IMR-90 (cell line): Measurements from ENCODE around the gene SH2D7. TPM values are rescaled to one million over a fixed set of nuclear protein-coding genes. Genes with fewer than 3 reads are reported as not detected.

Experiments
- ATAC-seq: fragments of 200-7000 bp; cut with Tn5 transposase; 2 replicates; pipeline ENCODE4 v1.9.1; 2020; ENCODE audit warnings: low read depth, mild to moderate bottlenecking, moderate library complexity
- BruUV-seq: library from RNA; stranded (reverse); fragments of 400-500 nt; replicated peaks from 2 replicates; lab custom pipeline; 2021; lab: Mats Ljungman, UMichigan
- CTCF ChIA-PET: fragments of 300-600 bp; formaldehyde crosslinking; extraction: SDS; loops from one replicate; lab custom pipeline; 2021; ENCODE audit warnings: antibody characterized with exemption; lab: Yijun Ruan, JAX
- POLR2A ChIA-PET: fragments of 300-600 bp; sonication (Branson Sonifier 250); formaldehyde crosslinking; loops from one replicate; lab custom pipeline; 2022; ENCODE audit warnings: antibody characterized with exemption; ENCODE audit not compliant: unreplicated experiment; lab: Charles Lee
- DNase-seq: peaks from one replicate; pipeline ENCODE4 v3.0.0; 2013
- H2AFZ ChIP-seq: replicated peaks from 2 replicates; pipeline ENCODE3; 2013; ENCODE audit warnings: low read length, mild to moderate bottlenecking; ENCODE audit not compliant: poor library complexity
- H2AK5ac ChIP-seq: 2 replicates; pipeline ENCODE4 v1.6.1; 2013; ENCODE audit warnings: low read depth, low read length, inconsistent platforms
- H2AK9ac ChIP-seq: replicated peaks from 2 replicates; pipeline ENCODE3; 2013; ENCODE audit warnings: mild to moderate bottlenecking, low read depth, low read length, moderate library complexity; ENCODE audit not compliant: poor library complexity
- H2BK120ac ChIP-seq: 2 replicates; pipeline ENCODE4 v1.6.1; 2013; ENCODE audit warnings: low read depth, low read length, inconsistent platforms
- H2BK15ac ChIP-seq: 3 replicates; pipeline ENCODE4 v1.6.1; 2013; ENCODE audit warnings: low read depth, low read length, inconsistent platforms
- H2BK20ac ChIP-seq: 2 replicates; pipeline ENCODE4 v1.6.1; 2013; ENCODE audit warnings: low read depth, mild to moderate bottlenecking, inconsistent platforms, low read length, moderate library complexity
- H2BK5ac ChIP-seq: 2 replicates; pipeline ENCODE4 v1.6.1; 2013; ENCODE audit warnings: mild to moderate bottlenecking, low read depth, low read length, inconsistent platforms; ENCODE audit not compliant: poor library complexity, severe bottlenecking
- H3K14ac ChIP-seq: replicated peaks from 2 replicates; pipeline ENCODE4 v1.6.1; 2013; ENCODE audit warnings: low read depth, low read length, inconsistent platforms
- H3K18ac ChIP-seq: 2 replicates; pipeline ENCODE4 v1.6.1; 2013; ENCODE audit warnings: low read depth, low read length, control low read depth
- H3K23ac ChIP-seq: 2 replicates; pipeline ENCODE4 v1.6.1; 2013; ENCODE audit warnings: low read depth, low read length, inconsistent platforms
- H3K27ac ChIP-seq: 2 replicates; pipeline ENCODE4 v1.5.1; 2013; ENCODE audit warnings: mild to moderate bottlenecking, control low read depth, low read length; ENCODE audit not compliant: insufficient read depth
- H3K27me3 ChIP-seq: 2 replicates; pipeline ENCODE4 v1.6.1; 2013; ENCODE audit warnings: low read length; ENCODE audit not compliant: control insufficient read depth, insufficient read depth
- H3K36me3 ChIP-seq: 2 replicates; pipeline ENCODE4 v1.6.1; 2013; ENCODE audit warnings: low read length, mixed read lengths; ENCODE audit not compliant: control insufficient read depth, insufficient read depth
- H3K4ac ChIP-seq: 2 replicates; pipeline ENCODE4 v1.6.1; 2013; ENCODE audit warnings: low read depth, low read length, inconsistent platforms
- H3K4me1 ChIP-seq: 2 replicates; pipeline ENCODE4 v1.6.1; 2013; ENCODE audit warnings: low read length, mixed read lengths; ENCODE audit not compliant: control insufficient read depth, insufficient read depth
- H3K4me2 ChIP-seq: 2 replicates; pipeline ENCODE4 v1.6.1; 2013; ENCODE audit warnings: low read depth, mild to moderate bottlenecking, control low read depth, low read length, moderate library complexity
- H3K4me3 ChIP-seq: 2 replicates; pipeline ENCODE4 v1.5.1; 2013; ENCODE audit warnings: low read depth, mild to moderate bottlenecking, control low read depth, low read length, moderate library complexity; ENCODE audit not compliant: insufficient read depth
- H3K56ac ChIP-seq: 2 replicates; pipeline ENCODE4 v1.6.1; 2013; ENCODE audit warnings: low read length, inconsistent platforms; ENCODE audit not compliant: insufficient read depth; ENCODE audit errors: extremely low read depth
- H3K79me1 ChIP-seq, 2 experiments: 2 replicates each; pipeline ENCODE4 v1.6.1; 2013; ENCODE audit warnings: low read length in 2 of 2, inconsistent platforms in 1 of 2, low read depth in 1 of 2
- H3K9ac ChIP-seq: 2 replicates; pipeline ENCODE4 v1.6.1; 2013; ENCODE audit warnings: low read depth, low read length, control low read depth
- H3K9me1 ChIP-seq: 2 replicates; pipeline ENCODE4 v1.6.1; 2013; ENCODE audit warnings: low read length, inconsistent platforms; ENCODE audit not compliant: insufficient read depth
- H3K9me3 ChIP-seq: 2 replicates; pipeline ENCODE4 v1.6.1; 2013; ENCODE audit warnings: low read length; ENCODE audit not compliant: control insufficient read depth, insufficient read depth
- H4K20me1 ChIP-seq: 2 replicates; pipeline ENCODE4 v1.6.1; 2013; ENCODE audit warnings: low read length, inconsistent platforms; ENCODE audit not compliant: insufficient read depth
- H4K5ac ChIP-seq: 2 replicates; pipeline ENCODE4 v1.6.1; 2013; ENCODE audit warnings: mild to moderate bottlenecking, low read depth, low read length, control low read depth
- H4K8ac ChIP-seq, 2 experiments: 2 replicates each; pipeline ENCODE4 v1.6.1; 2013; ENCODE audit warnings: low read depth in 2 of 2, low read length in 2 of 2, control low read depth in 1 of 2, inconsistent platforms in 1 of 2
- H4K91ac ChIP-seq: 2 replicates; pipeline ENCODE4 v1.6.1; 2013; ENCODE audit warnings: low read depth, low read length, inconsistent platforms; ENCODE audit not compliant: insufficient read depth
- BHLHE40 ChIP-seq: fragments of 150-350 bp; IDR thresholded peaks from 2 replicates; pipeline ENCODE4 v1.6.1; 2016; ENCODE audit warnings: mild to moderate bottlenecking, low read depth, low read length
- CEBPB ChIP-seq: IDR thresholded peaks from 2 replicates; pipeline ENCODE4 v1.6.1; 2012; ENCODE audit warnings: low read depth, low read length, improper control_type of control experiment
- CHD1 ChIP-seq: IDR thresholded peaks from 2 replicates; pipeline ENCODE4 v1.6.1; 2012; ENCODE audit warnings: low read depth, low read length, improper control_type of control experiment
- FOS ChIP-seq: fragments of 150-350 bp; IDR thresholded peaks from 2 replicates; pipeline ENCODE4 v1.6.1; 2016; ENCODE audit warnings: low read depth, low read length
- MAFK ChIP-seq: IDR thresholded peaks from 2 replicates; pipeline ENCODE4 v1.6.1; 2012; ENCODE audit warnings: low read depth, low read length, improper control_type of control experiment
- MAZ ChIP-seq: IDR thresholded peaks from 2 replicates; pipeline ENCODE4 v1.6.1; 2012; ENCODE audit warnings: low read depth, mild to moderate bottlenecking, low read length, improper control_type of control experiment, moderate library complexity, borderline replicate concordance
- MXI1 ChIP-seq: IDR thresholded peaks from 2 replicates; pipeline ENCODE4 v1.6.1; 2012; ENCODE audit warnings: low read depth, mild to moderate bottlenecking, low read length, moderate library complexity, borderline replicate concordance
- NFE2L2 ChIP-seq: fragments of 150-350 bp; IDR thresholded peaks from 2 replicates; pipeline ENCODE4 v1.6.1; 2016; ENCODE audit warnings: low read depth, mild to moderate bottlenecking, low read length
- POLR2A ChIP-seq: IDR thresholded peaks from 2 replicates; pipeline ENCODE4 v1.6.1; 2012; ENCODE audit warnings: mild to moderate bottlenecking, low read depth, low read length
- RAD21 ChIP-seq: IDR thresholded peaks from 2 replicates; pipeline ENCODE4 v1.6.1; 2012; ENCODE audit warnings: low read length, improper control_type of control experiment
- RCOR1 ChIP-seq: IDR thresholded peaks from 2 replicates; pipeline ENCODE4 v1.6.1; 2012; ENCODE audit warnings: mild to moderate bottlenecking, low read length, improper control_type of control experiment; ENCODE audit not compliant: insufficient replicate concordance
- RFX5 ChIP-seq: IDR thresholded peaks from 2 replicates; pipeline ENCODE4 v1.8.0; 2012; ENCODE audit warnings: low read depth, mild to moderate bottlenecking, low read length, moderate library complexity
- SMC3 ChIP-seq: fragments of 150-350 bp; IDR thresholded peaks from 2 replicates; pipeline ENCODE4 v1.6.1; 2016; ENCODE audit warnings: low read depth, mild to moderate bottlenecking, antibody characterized with exemption, low read length, moderate library complexity
- WGBS, 2 experiments: methylation state at CpG; one replicate each; pipeline versions ENCODE4 v1.1.5 to v1.1.7; 2013; ENCODE audit warnings: missing lambda C conversion rate in 2 of 2; ENCODE audit not compliant: insufficient read length in 1 of 2; ENCODE audit errors: extremely low coverage in 2 of 2; 5-methylcytosine and 5-hydroxymethylcytosine counted together
- dilution Hi-C: fragments of 300-500 bp; cut with HindIII; formaldehyde crosslinking; loops from one replicate; pipeline ENCODE4 v1.14.3; 2018; ENCODE audit warnings: low sequenced_read_pairs; ENCODE audit not compliant: unreplicated experiment
- in situ Hi-C: fragments of 300-500 bp; cut with MboI; formaldehyde crosslinking; loops from 3 replicates; pipeline ENCODE4 v1.14.3; 2019; ENCODE audit warnings: low sequenced_read_pairs, inconsistent platforms, mixed read lengths
- intact Hi-C: fragments of 100-400 bp; cut with micrococcal nuclease; formaldehyde crosslinking; loops from 2 replicates; pipeline ENCODE4 v1.10.0; 2022
- polyA plus RNA-seq, 3 experiments: library from polyadenylated mRNA; depleted of rRNA; stranded (reverse); fragments of >200 nt; gene quantifications; 2 replicates each; pipeline ENCODE4 v1.2.3, GENCODE V29; 2012; ENCODE audit warnings: low replicate concordance in 1 of 3
- total RNA-seq: library from RNA; depleted of rRNA; stranded (reverse); fragments of >200 nt; gene quantifications from 2 replicates; pipeline ENCODE4 v1.2.3, GENCODE V29; 2012
- TF ChIP-seq, protein P1 (sequence below): fragments of 150-350 bp; IDR thresholded peaks from 2 replicates; pipeline ENCODE4 v1.6.1; 2017; ENCODE audit warnings: mild to moderate bottlenecking, antibody characterized with exemption, low read length, low read depth
- TF ChIP-seq, protein P2 (sequence below): fragments of 150-350 bp; IDR thresholded peaks from 2 replicates; pipeline ENCODE4 v1.6.1; 2016; ENCODE audit warnings: low read depth, mild to moderate bottlenecking, low read length, moderate library complexity, borderline replicate concordance
- TF ChIP-seq, protein P3 (sequence below): conservative IDR thresholded peaks from 2 replicates; pipeline ENCODE4 v1.5.1; 2012; ENCODE audit warnings: mild to moderate bottlenecking, low read depth, low read length, improper control_type of control experiment

SH2D7 gene
- total and polyA plus RNA-seq, 2 of the 4 experiments (the other 2 are of a cell fraction), result not detected

DNA sequence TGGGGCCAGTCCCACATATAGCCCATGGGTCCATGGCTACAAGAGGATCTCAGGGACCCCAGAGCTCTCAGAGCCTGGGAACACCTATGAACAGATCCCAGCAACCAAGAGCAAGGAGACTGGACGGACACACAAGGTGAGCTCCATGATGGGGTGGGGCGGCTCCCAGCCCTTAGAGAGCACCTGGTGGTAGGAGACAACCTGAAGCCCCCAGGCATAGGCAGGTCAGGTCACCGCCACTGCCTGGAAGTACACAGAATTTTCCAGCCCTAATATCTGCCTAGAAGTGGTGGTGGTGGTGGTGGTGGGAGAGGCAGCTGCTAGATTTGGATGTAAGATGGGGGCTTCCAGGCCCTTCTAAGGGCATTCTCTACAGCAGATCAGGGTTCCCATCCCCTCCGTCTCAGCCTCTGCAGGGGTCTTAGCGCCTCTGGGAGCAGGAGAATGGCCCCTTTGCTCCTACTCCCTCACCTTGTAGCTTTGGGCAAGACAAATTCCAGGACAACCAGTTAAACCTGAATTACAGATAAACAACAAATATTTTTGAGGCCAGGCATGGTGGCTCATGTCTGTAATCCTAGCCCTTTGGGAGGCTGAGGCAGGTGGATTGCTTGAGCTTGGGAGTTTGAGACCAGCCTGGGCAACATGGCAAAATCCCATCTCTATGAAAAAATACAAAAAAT is 9.2 kb downstream of the SH2D7 start:
- Histone ChIP-seq H3K4me3 (no peak overlapping the region), H3K4me2 (no peak overlapping the region), H2BK5ac (no peak overlapping the region), H2BK120ac (no peak overlapping the region), H3K18ac (no peak overlapping the region), H3K4ac (no peak overlapping the region), H4K91ac (no peak overlapping the region), H4K8ac (no peak overlapping the region), H3K23ac (no peak overlapping the region), H3K9me3 (no peaks in the 10 kb centered on the region), H3K79me1 (no peaks in the 10 kb centered on the region), H3K27ac (no peak overlapping the region), H3K4me1 (no peaks in the 10 kb centered on the region; the same call in 1 of the 2 replicates), H3K27me3 (peaks cover 19% of the 10 kb centered on the region), H3K14ac (no peak overlapping the region), H3K56ac (no peak overlapping the region), H2BK15ac (no peak overlapping the region), H3K9me1 (no peaks in the 10 kb centered on the region), H2AK9ac (no peak overlapping the region), H3K36me3 (no peaks in the 10 kb centered on the region), H3K9ac (no peak overlapping the region), H2BK20ac (no peak overlapping the region), H2AFZ (no peak overlapping the region), H4K20me1 (no peaks in the 10 kb centered on the region), H2AK5ac (no peak overlapping the region), H4K5ac (no peak overlapping the region)
- no peak for DNase-seq
- dilution Hi-C loops (no loop called here), in situ Hi-C loops (no loop called here), intact Hi-C loops (no loop called here)
- POLR2A ChIA-PET, result no interaction called here
- CTCF ChIA-PET, result interaction anchor here (0.7 to 0.8 kb wide), 2 partner anchors 13 to 26 kb away, joined by 3 to 4 read pairs; no protein-coding TSS in a partner anchor
- WGBS, 2 experiments, result 100% methylated on average over 1 of the region's 5 CpGs; no CpG with 5 or more reads in 1 of the 2 experiments
- ATAC-seq, result no peak
- no peak for TF ChIP-seq CEBPB
- TF ChIP-seq, protein P1, sequence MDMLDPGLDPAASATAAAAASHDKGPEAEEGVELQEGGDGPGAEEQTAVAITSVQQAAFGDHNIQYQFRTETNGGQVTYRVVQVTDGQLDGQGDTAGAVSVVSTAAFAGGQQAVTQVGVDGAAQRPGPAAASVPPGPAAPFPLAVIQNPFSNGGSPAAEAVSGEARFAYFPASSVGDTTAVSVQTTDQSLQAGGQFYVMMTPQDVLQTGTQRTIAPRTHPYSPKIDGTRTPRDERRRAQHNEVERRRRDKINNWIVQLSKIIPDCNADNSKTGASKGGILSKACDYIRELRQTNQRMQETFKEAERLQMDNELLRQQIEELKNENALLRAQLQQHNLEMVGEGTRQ, result no peak
- TF ChIP-seq RFX5, result no peak
- no peak for TF ChIP-seq BHLHE40
- no peak for TF ChIP-seq RAD21
- TF ChIP-seq, protein P2, sequence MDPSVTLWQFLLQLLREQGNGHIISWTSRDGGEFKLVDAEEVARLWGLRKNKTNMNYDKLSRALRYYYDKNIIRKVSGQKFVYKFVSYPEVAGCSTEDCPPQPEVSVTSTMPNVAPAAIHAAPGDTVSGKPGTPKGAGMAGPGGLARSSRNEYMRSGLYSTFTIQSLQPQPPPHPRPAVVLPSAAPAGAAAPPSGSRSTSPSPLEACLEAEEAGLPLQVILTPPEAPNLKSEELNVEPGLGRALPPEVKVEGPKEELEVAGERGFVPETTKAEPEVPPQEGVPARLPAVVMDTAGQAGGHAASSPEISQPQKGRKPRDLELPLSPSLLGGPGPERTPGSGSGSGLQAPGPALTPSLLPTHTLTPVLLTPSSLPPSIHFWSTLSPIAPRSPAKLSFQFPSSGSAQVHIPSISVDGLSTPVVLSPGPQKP, result no peak
- no peak for TF ChIP-seq POLR2A
- no peak for TF ChIP-seq NFE2L2
- no peak for TF ChIP-seq CHD1
- TF ChIP-seq, protein P3, sequence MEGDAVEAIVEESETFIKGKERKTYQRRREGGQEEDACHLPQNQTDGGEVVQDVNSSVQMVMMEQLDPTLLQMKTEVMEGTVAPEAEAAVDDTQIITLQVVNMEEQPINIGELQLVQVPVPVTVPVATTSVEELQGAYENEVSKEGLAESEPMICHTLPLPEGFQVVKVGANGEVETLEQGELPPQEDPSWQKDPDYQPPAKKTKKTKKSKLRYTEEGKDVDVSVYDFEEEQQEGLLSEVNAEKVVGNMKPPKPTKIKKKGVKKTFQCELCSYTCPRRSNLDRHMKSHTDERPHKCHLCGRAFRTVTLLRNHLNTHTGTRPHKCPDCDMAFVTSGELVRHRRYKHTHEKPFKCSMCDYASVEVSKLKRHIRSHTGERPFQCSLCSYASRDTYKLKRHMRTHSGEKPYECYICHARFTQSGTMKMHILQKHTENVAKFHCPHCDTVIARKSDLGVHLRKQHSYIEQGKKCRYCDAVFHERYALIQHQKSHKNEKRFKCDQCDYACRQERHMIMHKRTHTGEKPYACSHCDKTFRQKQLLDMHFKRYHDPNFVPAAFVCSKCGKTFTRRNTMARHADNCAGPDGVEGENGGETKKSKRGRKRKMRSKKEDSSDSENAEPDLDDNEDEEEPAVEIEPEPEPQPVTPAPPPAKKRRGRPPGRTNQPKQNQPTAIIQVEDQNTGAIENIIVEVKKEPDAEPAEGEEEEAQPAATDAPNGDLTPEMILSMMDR, result no peak
- TF ChIP-seq RCOR1, result no peak
- no peak for TF ChIP-seq SMC3
- TF ChIP-seq MXI1, result no peak
- TF ChIP-seq FOS, result no peak
- TF ChIP-seq MAFK, result no peak
- TF ChIP-seq MAZ, result no peak
- BruUV-seq, result no TSS peak
